GM12873 (cell line): Measurements from ENCODE around the gene ADAMTS12.

ENCODE experiments used
- CTCF ChIP-seq: IDR thresholded peaks from 2 replicates; pipeline ENCODE4 v1.5.1; 2012; ENCODE audit warnings: low read depth, mild to moderate bottlenecking, moderate library complexity, low read length, control low read depth; ENCODE audit not compliant: insufficient read depth; ENCODE audit errors: missing control alignments

The ADAMTS12 gene

GRCh38 chr5:33690374-33691135 is 201.2 kb downstream of the ADAMTS12 start:
- TF ChIP-seq CTCF = no peak

DNA sequence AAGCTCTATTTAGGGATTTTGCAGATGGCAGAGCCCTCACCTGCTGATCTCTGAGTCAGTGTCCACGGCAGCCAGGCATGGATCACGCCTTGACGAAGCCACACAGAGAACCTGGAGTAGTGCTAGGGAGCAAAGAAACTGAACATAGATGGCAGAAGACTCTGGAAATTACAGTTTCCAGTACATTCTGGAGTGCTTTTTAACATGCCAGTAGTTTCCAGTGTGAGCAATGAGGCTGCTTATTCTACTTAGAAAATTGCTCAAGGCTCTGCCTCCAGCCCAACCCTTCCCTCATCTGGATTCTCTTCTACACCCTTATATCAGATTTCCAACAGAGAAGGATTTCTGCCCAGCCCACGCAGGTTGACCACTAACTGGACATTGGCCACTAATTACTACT is 203.3 kb downstream of the ADAMTS12 start:
- no peak for TF ChIP-seq CTCF

DNA sequence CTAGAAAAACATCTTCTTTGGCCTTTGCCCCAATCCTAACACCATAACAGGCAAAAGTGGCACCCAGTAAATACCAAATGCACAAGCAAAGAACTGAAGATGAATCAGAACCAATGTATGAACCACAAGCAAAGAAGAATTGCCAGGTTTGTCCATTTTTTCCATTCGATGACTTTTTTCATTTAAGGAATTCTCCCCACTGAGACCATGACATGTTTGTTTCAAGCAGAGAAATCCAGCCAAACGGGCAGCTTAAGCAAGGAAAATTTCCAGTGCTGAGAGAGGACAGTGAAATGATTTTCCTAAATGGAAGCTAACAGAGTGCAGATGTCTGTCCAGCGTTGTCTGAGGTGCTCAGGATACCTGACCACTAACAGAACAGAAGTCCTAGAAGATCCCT is 203.7 kb downstream of the ADAMTS12 start:
- TF ChIP-seq CTCF = no peak

DNA sequence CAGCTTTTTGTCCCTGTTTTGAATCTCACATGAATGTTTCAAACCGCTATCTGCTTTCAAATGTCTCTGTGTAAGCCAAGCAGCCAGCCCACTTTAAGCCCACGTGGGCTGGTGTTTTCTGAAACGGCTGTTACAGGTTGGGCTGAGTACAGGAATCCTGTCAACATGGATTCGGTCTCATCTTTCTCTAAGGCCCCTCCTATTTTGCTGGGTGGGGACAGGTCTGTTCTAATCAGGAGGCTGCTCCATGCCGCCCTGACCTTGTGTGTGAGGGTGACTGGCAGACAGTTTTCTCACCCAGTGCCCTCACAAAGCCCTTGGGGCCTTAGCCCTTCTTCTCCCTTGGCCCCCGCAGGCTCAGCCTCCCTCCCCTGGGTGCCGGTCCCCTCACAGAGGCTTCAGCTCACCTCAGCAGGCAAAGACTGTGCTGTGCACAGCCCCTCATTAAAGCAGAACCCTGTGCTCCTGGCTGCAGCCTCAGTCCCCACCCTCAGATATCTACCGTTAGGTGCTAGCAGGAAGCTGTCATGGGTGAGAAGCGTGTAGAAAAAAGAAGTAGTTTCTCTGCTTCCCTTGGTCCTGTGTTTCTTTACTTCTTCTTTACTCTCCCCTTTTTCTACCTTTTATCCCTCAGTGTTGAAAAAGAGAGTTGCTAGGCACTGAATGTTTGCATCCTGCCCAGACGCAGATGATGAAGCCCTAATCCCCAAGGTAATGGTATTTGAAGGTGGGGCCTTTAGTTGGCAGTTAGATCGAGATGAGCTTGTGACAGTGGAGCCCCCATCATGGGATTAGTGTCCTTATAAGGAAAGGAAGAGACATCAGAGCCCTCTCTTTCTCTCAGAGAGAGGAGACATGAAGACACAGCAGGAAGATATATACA is 205.7 kb downstream of the ADAMTS12 start:
- no peak for TF ChIP-seq CTCF

- TF ChIP-seq CTCF = no peak
Measured at GRCh38 chr5:33684496-33685159, 207.2 kb downstream of the ADAMTS12 start.

- TF ChIP-seq CTCF = no peak
Measured at GRCh38 chr5:33679791-33680190, 212.0 kb downstream of the ADAMTS12 start.

GRCh38 chr5:33675958-33676464 is 215.8 kb downstream of the ADAMTS12 start:
- TF ChIP-seq CTCF = no peak
